Ascending aorta (tissue), 2 donors: ENCODE measurements around the gene XYLT1. TPM values are rescaled to one million over a fixed set of nuclear protein-coding genes. Genes with fewer than 3 reads are reported as not detected.

Source experiments
- DNase-seq, 2 donors: peaks; one replicate each; pipeline ENCODE4 v3.0.0-alpha.2; 2019; ENCODE audit warnings: low spot score in 2 of 2
- H3K27ac ChIP-seq, 2 donors: fragments of 200-600 bp; sonication (generic); one replicate each; pipeline ENCODE4 v1.5.1; 2016 to 2017; ENCODE audit warnings: mild to moderate bottlenecking in 1 of 2
- H3K27me3 ChIP-seq: fragments of 200-600 bp; sonication (generic); one replicate; pipeline ENCODE4 v1.5.1; 2017
- H3K36me3 ChIP-seq, 2 donors: fragments of 200-600 bp; sonication (generic); one replicate each; pipeline ENCODE4 v1.5.1; 2016
- H3K4me1 ChIP-seq, 2 donors: fragments of 200-600 bp; sonication (generic); one replicate each; pipeline ENCODE4 v1.5.1; 2016 to 2017; ENCODE audit warnings: mild to moderate bottlenecking in 1 of 2
- H3K4me3 ChIP-seq, 2 donors: fragments of 200-600 bp; sonication (generic); one replicate each; pipeline ENCODE4 v1.5.1; 2016 to 2017; ENCODE audit warnings: mild to moderate bottlenecking in 1 of 2
- H3K9me3 ChIP-seq, 2 donors: fragments of 200-600 bp; sonication (generic); one replicate each; pipeline ENCODE4 v1.5.1; 2016
- intact Hi-C: fragments of 100-400 bp; cut with DNase I; formaldehyde crosslinking; loops from one replicate; pipeline ENCODE4 v1.15.1; 2023
- total RNA-seq: library from RNA; depleted of rRNA; stranded (reverse); fragments of >200 nt; gene quantifications from one replicate; pipeline ENCODE4 v1.1.0, GENCODE V29; 2016
- TF ChIP-seq, protein P1 (sequence below), 3 experiments: fragments of 200-600 bp in 2 of 3; fragments of 450-650 bp in 1 of 3; sonication (generic) in 2 of 3; IDR thresholded peaks; one replicate each; pipeline ENCODE4 v1.5.1; 2016 to 2019; ENCODE audit warnings: antibody characterized with exemption in 3 of 3, mild to moderate bottlenecking in 1 of 3, moderate library complexity in 1 of 3

The XYLT1 gene
- total RNA-seq, 1 donor from 2014 or later = 6.7 TPM

DNA sequence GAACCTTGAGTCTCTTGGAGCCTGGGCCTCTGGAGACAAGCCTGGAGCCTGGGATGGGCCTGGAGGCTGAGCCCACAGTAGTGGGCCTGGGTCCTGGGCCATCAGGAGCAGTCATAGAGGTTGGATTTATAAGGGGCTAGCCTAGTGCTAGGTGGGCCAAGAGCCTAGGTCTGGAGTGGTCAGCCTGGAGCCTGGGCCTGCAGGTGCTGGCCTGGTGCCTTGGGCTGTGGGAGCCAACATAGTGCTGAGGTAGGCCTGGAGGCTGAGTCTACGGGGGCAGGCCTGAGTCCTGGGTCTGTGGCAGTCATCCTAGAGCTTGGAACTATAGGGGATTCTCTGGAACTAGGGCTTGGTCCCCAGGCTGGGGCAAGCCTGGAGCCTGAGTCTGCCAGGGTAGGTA is 414.1 kb downstream of the XYLT1 start:
- TF ChIP-seq, protein P1, sequence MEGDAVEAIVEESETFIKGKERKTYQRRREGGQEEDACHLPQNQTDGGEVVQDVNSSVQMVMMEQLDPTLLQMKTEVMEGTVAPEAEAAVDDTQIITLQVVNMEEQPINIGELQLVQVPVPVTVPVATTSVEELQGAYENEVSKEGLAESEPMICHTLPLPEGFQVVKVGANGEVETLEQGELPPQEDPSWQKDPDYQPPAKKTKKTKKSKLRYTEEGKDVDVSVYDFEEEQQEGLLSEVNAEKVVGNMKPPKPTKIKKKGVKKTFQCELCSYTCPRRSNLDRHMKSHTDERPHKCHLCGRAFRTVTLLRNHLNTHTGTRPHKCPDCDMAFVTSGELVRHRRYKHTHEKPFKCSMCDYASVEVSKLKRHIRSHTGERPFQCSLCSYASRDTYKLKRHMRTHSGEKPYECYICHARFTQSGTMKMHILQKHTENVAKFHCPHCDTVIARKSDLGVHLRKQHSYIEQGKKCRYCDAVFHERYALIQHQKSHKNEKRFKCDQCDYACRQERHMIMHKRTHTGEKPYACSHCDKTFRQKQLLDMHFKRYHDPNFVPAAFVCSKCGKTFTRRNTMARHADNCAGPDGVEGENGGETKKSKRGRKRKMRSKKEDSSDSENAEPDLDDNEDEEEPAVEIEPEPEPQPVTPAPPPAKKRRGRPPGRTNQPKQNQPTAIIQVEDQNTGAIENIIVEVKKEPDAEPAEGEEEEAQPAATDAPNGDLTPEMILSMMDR (IDR thresholded peaks at IDR 0.05) = no peak
- no peak overlapping the region for H3K4me3 ChIP-seq
- no peak overlapping the region for H3K27ac ChIP-seq
- intact Hi-C loops = no loop called here
- no peak for DNase-seq
- H3K4me1 ChIP-seq = no peaks in the 10 kb centered on the region
- H3K9me3 ChIP-seq = no peaks in the 10 kb centered on the region
- H3K27me3 ChIP-seq = no peaks in the 10 kb centered on the region
- H3K36me3 ChIP-seq = no peaks in the 10 kb centered on the region

DNA sequence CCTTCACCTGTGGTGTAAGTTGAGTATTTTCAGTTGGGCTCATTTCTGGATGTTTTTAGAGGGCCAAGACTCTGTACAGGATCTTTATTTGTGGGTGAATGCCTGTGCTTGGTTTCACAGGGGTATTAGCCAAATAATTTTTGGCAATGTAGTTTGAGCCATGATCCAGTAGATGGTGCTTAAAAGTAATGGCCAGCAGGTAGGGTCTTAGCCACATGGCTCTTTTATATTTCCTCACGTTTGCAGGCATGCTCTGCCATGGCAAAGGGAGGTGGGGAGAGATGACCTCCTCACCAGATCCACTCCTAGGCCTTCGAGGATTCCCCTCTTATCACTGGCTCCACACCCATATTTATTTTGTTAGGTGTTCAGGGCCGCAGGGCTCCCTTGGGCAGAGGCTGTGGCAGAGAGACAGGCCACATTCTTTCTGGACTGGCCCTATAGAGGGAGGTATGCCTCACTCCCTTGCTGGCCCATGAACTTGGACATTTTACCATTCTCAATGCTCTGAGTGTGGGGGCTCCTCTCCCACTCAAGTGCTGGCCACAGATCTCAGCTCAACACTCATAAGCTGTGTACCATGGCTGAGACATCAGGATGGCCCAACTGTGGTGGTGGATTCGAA is 417.1 kb downstream of the XYLT1 start:
- no peaks in the 10 kb centered on the region for H3K36me3 ChIP-seq
- no peaks in the 10 kb centered on the region for H3K27me3 ChIP-seq
- no peaks in the 10 kb centered on the region for H3K4me1 ChIP-seq
- TF ChIP-seq, protein P1 (IDR thresholded peaks at IDR 0.05) = no peak
- intact Hi-C loops = no loop called here
- no peak overlapping the region for H3K27ac ChIP-seq
- no peak for DNase-seq
- no peak overlapping the region for H3K4me3 ChIP-seq
- H3K9me3 ChIP-seq = no peaks in the 10 kb centered on the region
